NOMO-1 treated with DMSO at 0.1 percent for 48 hours (cell line): ENCODE results near the gene LSR.
"Not testable (repeated sequence)": the region's sequence is repeated elsewhere in the genome, so short reads cannot be mapped to it uniquely, and the experiment has no call there.

Source experiments
- DNase-seq: peaks from one replicate; lab custom pipeline; 2025; ENCODE audit not compliant: unreplicated experiment; lab: John Stamatoyannopoulos, UW

Gene LSR

GRCh38 chr19:35217649-35217990, 31.2 kb upstream of the LSR start:
- DNase-seq, result no peak

GRCh38 chr19:35219008-35219407, 29.8 kb upstream of the LSR start:
- DNase-seq, result no peak

- DNase-seq, result no peak
These were observed 28.4 kb upstream of the LSR start for GRCh38 chr19:35220315-35220921.

GRCh38 chr19:35220973-35221590, 27.7 kb upstream of the LSR start:
- DNase-seq, result not testable (repeated sequence)

- DNase-seq, result no peak
These were observed 26.3 kb upstream of the LSR start for GRCh38 chr19:35222373-35223015.

- no peak for DNase-seq
These were observed 25.6 kb upstream of the LSR start for GRCh38 chr19:35223084-35223790.

GRCh38 chr19:35223862-35224505, 24.8 kb upstream of the LSR start:
- DNase-seq, result no peak

- DNase-seq, result no peak
These were observed 23.9 kb upstream of the LSR start for GRCh38 chr19:35224681-35225571.

- DNase-seq, result no peak
These were observed 22.9 kb upstream of the LSR start for GRCh38 chr19:35225951-35226350.

GRCh38 chr19:35226748-35227147, 22.1 kb upstream of the LSR start:
- no peak for DNase-seq

GRCh38 chr19:35228177-35228930, 20.4 kb upstream of the LSR start, which contains the start of gene FAM187B:
TSS of gene FAM187B (minus strand) at chr19:35228739. CDS start at chr19:35228680, 59 bp downstream.
- DNase-seq, result no peak

- DNase-seq, result no peak
These were observed 19.2 kb upstream of the LSR start for GRCh38 chr19:35229601-35230000.

GRCh38 chr19:35231956-35232645, 16.7 kb upstream of the LSR start:
- DNase-seq, result no peak

- DNase-seq, result no peak
These were observed 15.9 kb upstream of the LSR start for GRCh38 chr19:35232912-35233311.

GRCh38 chr19:35236638-35237400, 12.0 kb upstream of the LSR start:
- DNase-seq, result peak; percentile 12

- DNase-seq, result not testable (repeated sequence)
These were observed 9.2 kb upstream of the LSR start for GRCh38 chr19:35239597-35239996.

GRCh38 chr19:35240327-35240726, 8.5 kb upstream of the LSR start:
- peak; percentile 81 for DNase-seq

GRCh38 chr19:35241417-35241816, 7.4 kb upstream of the LSR start:
- DNase-seq, result no peak
